RWPE2 (cell line): ENCODE results near the gene HERPUD1.
"Not testable (repeated sequence)": the region's sequence is repeated elsewhere in the genome, so short reads cannot be mapped to it uniquely, and the experiment has no call there.

Experiments used
- ATAC-seq: fragments of 200-7000 bp; cut with Tn5 transposase; 3 replicates; pipeline ENCODE4 v1.9.1; 2021; ENCODE audit warnings: low read depth
- DNase-seq: peaks from one replicate; pipeline ENCODE4 v3.0.0-alpha.2; 2020; ENCODE audit warnings: low spot score
- H3K27ac ChIP-seq: fragments of 450-650 bp; 2 replicates; pipeline ENCODE4 v1.5.1; 2017; ENCODE audit warnings: mild to moderate bottlenecking; ENCODE audit not compliant: poor library complexity, severe bottlenecking
- H3K27me3 ChIP-seq: fragments of 250-450 bp; sonication (Bioruptor Pico); 2 replicates; pipeline ENCODE4 v1.5.1; 2021; ENCODE audit warnings: mild to moderate bottlenecking, moderate library complexity; ENCODE audit not compliant: insufficient read depth, poor library complexity, severe bottlenecking
- H3K36me3 ChIP-seq: fragments of 250-450 bp; sonication (Bioruptor Pico); 2 replicates; pipeline ENCODE4 v1.5.1; 2020; ENCODE audit warnings: low read depth, mild to moderate bottlenecking, moderate library complexity
- H3K4me1 ChIP-seq: fragments of 250-450 bp; sonication (Bioruptor Pico); 2 replicates; pipeline ENCODE4 v1.5.1; 2021; ENCODE audit warnings: mild to moderate bottlenecking, moderate library complexity; ENCODE audit not compliant: insufficient read depth, poor library complexity, severe bottlenecking
- H3K4me3 ChIP-seq: fragments of 250-450 bp; sonication (Bioruptor Pico); 2 replicates; pipeline ENCODE4 v1.5.1; 2021; ENCODE audit warnings: mild to moderate bottlenecking, moderate library complexity; ENCODE audit not compliant: severe bottlenecking
- H3K9me3 ChIP-seq: fragments of 250-450 bp; sonication (Bioruptor Pico); 2 replicates; pipeline ENCODE4 v1.5.1; 2021; ENCODE audit warnings: mild to moderate bottlenecking, moderate library complexity; ENCODE audit not compliant: severe bottlenecking
- CTCF ChIP-seq: fragments of 450-650 bp; IDR thresholded peaks from one replicate; pipeline ENCODE4 v1.5.1; 2017; ENCODE audit warnings: mild to moderate bottlenecking, moderate library complexity; ENCODE audit not compliant: poor library complexity, severe bottlenecking

HERPUD1 gene

DNA sequence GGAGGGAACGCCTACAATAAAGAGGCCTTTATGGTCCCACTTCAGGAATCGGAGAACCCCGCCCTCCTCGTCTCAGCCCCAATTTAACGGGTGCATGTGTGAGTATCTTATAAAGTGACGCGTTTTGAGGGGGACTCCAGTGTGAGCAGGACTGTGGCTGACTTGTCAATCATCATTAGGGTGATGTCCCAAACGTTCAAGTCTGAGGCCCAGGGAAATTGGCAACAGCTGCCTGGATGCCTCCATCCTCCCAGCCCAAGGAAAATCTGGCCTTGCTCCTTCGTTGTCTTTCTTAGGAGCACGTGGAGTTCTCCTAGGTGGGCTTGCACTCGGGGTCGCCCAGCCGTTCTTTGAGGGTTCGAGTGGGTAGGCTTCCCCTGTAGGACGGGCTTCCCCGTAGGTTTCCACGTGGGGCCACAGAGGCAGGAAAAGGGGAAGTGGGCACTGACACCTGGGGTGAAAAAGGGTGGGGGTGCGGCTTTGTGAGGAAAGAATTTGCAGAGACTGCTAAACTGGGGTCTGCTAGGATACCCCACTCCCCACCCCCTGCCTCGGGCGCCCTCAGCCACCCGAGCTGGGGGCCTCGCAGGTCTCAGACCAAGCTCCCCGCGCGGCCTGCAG, 561 bp upstream of the HERPUD1 start:
- Histone ChIP-seq H3K27ac (peak overlapping the region; percentile 71), H3K27me3 (no peaks in the 10 kb centered on the region), H3K4me1 (peaks cover 20% of the 10 kb centered on the region), H3K4me3 (peak overlapping the region; percentile 90), H3K9me3 (no peaks in the 10 kb centered on the region), H3K36me3 (peaks cover 40% of the 10 kb centered on the region)
- no peak for DNase-seq
- no peak for TF ChIP-seq CTCF
- ATAC-seq = no peak

GRCh38 chr16:56932721-56933619, 1.0 kb downstream of the HERPUD1 start:
- ATAC-seq = peak; percentile 29
- Histone ChIP-seq H3K4me3 (peak overlapping the region; percentile 90), H3K27ac (peak overlapping the region; percentile 71), H3K4me1 (peaks cover 29% of the 10 kb centered on the region), H3K9me3 (no peaks in the 10 kb centered on the region), H3K36me3 (peaks cover 56% of the 10 kb centered on the region), H3K27me3 (no peaks in the 10 kb centered on the region)
- TF ChIP-seq CTCF = no peak
- DNase-seq = no peak

- peaks cover 67% of the 10 kb centered on the region for H3K36me3 ChIP-seq
- peak overlapping the region; percentile 71 for H3K27ac ChIP-seq
- H3K4me1 ChIP-seq = peaks cover 30% of the 10 kb centered on the region
Measured at GRCh38 chr16:56933828-56934598, 2.1 kb downstream of the HERPUD1 start.

DNA sequence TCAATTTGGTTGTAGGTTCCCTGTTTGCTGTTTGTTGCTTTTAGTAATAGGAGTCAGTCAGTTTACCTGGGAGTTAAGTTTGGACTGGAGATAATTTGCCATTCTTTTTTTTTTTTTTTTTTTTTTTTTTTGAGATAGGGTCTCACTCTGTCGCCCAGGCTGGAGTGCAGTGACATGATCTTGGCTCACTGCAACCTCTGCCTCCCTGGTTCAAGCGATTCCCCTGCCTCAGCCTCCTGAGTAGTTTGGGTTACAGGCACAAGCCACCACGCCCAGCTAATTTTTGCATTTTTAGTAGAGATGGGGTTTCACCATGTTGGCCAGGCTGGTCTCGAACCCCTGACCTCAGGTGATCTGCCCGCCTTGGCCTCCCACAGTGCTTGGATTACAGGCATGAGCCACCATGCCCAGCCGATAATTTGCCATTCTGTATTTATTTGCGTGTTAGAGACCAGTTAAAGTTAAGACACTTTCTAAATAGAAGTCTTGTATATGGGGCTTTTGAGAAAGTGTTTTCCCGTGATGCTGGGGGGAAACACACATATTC, 2.7 kb downstream of the HERPUD1 start:
- not testable (repeated sequence) for ATAC-seq, DNase-seq, H3K27me3 ChIP-seq, H3K9me3 ChIP-seq
- Histone ChIP-seq H3K4me3 (peak overlapping the region; percentile 90), H3K36me3 (peaks cover 73% of the 10 kb centered on the region), H3K27ac (peak overlapping the region; percentile 71), H3K4me1 (peaks cover 30% of the 10 kb centered on the region)

More at GRCh38 chr16:56933828-56934598, 2.1 kb downstream of the HERPUD1 start:
- Histone ChIP-seq H3K27me3 (no peaks in the 10 kb centered on the region), H3K4me3 (peak overlapping the region; percentile 90), H3K9me3 (no peaks in the 10 kb centered on the region)
- no peak for ATAC-seq
- TF ChIP-seq CTCF = no peak
- DNase-seq = no peak

GRCh38 chr16:56935201-56935600, 3.3 kb downstream of the HERPUD1 start:
- Histone ChIP-seq H3K4me1 (peaks cover 30% of the 10 kb centered on the region), H3K36me3 (peaks cover 78% of the 10 kb centered on the region), H3K27me3 (no peaks in the 10 kb centered on the region), H3K4me3 (peak overlapping the region; percentile 90), H3K9me3 (no peaks in the 10 kb centered on the region), H3K27ac (peak overlapping the region; percentile 71)
- TF ChIP-seq CTCF = no peak
- ATAC-seq (no peak), DNase-seq (no peak)
